ENCODE results near the gene ATP6V0C. TPM values are rescaled to one million over a fixed set of nuclear protein-coding genes. Genes with fewer than 3 reads are reported as not detected.

ATP6V0C gene
- total RNA-seq, 1 experiment from 2014 or later, result 176 TPM

- H4K91ac ChIP-seq (ENCODE audit: insufficient read length, low read depth, low read length), result no peak overlapping the region
- no peaks in the 10 kb centered on the region for H3K27me3 ChIP-seq (ENCODE audit: insufficient read depth, low read length)
- H3T11ph ChIP-seq (ENCODE audit: low read length), result no peak overlapping the region
- no peak overlapping the region for H3K4ac ChIP-seq (ENCODE audit: low read depth, low read length)
- no peaks in the 10 kb centered on the region for H3K27me3 Mint-ChIP-seq (ENCODE audit: low read depth)
- H3K4me1 Mint-ChIP-seq, result peaks cover 3 to 5% of the 10 kb centered on the region in 2 experiments
- H4K20me1 ChIP-seq (ENCODE audit: control insufficient read depth, insufficient read depth, insufficient read length), result no peaks in the 10 kb centered on the region
- no peak overlapping the region for H4K8ac ChIP-seq (replicated peaks; ENCODE audit: insufficient read length, low read depth, low read length)
- no peak overlapping the region for H2BK120ac ChIP-seq (ENCODE audit: low read depth, low read length, poor library complexity, severe bottlenecking)
- peaks cover 0 to 18% (median 4%) of the 10 kb centered on the region in 3 experiments; a peak in 4 of 7 replicates for H3K36me3 Mint-ChIP-seq (ENCODE audit: insufficient read depth in 1 of 3, low read depth in 3 of 3)
- peaks cover 3% of the 10 kb centered on the region for H3K23me2 ChIP-seq (ENCODE audit: insufficient read length, low read depth, low read length, poor library complexity, severe bottlenecking)
- no peaks in the 10 kb centered on the region for H3K9me3 Mint-ChIP-seq
- H3K4me3 Mint-ChIP-seq, result no peak overlapping the region
- no peak overlapping the region for H2BK20ac ChIP-seq (ENCODE audit: low read depth, low read length, poor library complexity, severe bottlenecking)
- no peaks in the 10 kb centered on the region for H3K79me2 ChIP-seq (ENCODE audit: insufficient read depth, low read length)
- H3K79me1 ChIP-seq (ENCODE audit: insufficient read depth, low read depth, low read length, poor library complexity, severe bottlenecking), result no peaks in the 10 kb centered on the region
- H2BK5ac ChIP-seq (ENCODE audit: insufficient read length, low read length), result no peak overlapping the region
- no peak overlapping the region for H3K56ac ChIP-seq (ENCODE audit: insufficient read length, low read depth, low read length)
- H3K18ac ChIP-seq (ENCODE audit: insufficient read length, low read depth, low read length), result no peak overlapping the region
- H4K5ac ChIP-seq (ENCODE audit: insufficient read length, low read depth, low read length), result no peak overlapping the region
- H3K4me2 ChIP-seq (ENCODE audit: insufficient read depth, insufficient read length, low read length), result no peak overlapping the region
- DNase-seq, result peak; percentile 67
- peak overlapping the region in 1 of 3 experiments; percentile 44; a peak in 1 of 7 replicates for H3K27ac Mint-ChIP-seq
- H2AK5ac ChIP-seq (ENCODE audit: insufficient read length, low read length), result no peak overlapping the region
- no peak for TF ChIP-seq CTCF (conservative IDR thresholded peaks at IDR 0.05)
- no peak overlapping the region for H2BK12ac ChIP-seq (ENCODE audit: insufficient read length, low read depth, low read length)
- no peak overlapping the region for H2BK15ac ChIP-seq (ENCODE audit: low read depth, low read length)
- no peak overlapping the region for H3K9ac ChIP-seq (ENCODE audit: extremely low read depth, insufficient read length, low read length)
- WGBS (ENCODE audit: extremely low coverage, insufficient read length, low lambda C conversion rate), result no CpG with 5 or more reads among the region's 20 CpGs
- no peak overlapping the region for H3K14ac ChIP-seq (ENCODE audit: insufficient read depth, low read length)
- no peak overlapping the region for H3K23ac ChIP-seq (ENCODE audit: insufficient read length, low read depth, low read length)
- no peaks in the 10 kb centered on the region for H3K4me1 ChIP-seq (ENCODE audit: insufficient read depth, low read length)
- H3K9me3 ChIP-seq (ENCODE audit: control insufficient read depth, low read depth, low read length), result no peaks in the 10 kb centered on the region
- no peak overlapping the region for H2AFZ ChIP-seq (ENCODE audit: low read length)
- no peak overlapping the region for H3K27ac ChIP-seq (ENCODE audit: insufficient read length, low read depth, low read length)
Observed at GRCh38 chr16:2500430-2500917, 13.3 kb upstream of the ATP6V0C start.
